ENCODE measurements around the gene PANK4. TPM values are rescaled to one million over a fixed set of nuclear protein-coding genes. Genes with fewer than 3 reads are reported as not detected.

PANK4 gene
- total and polyA plus RNA-seq, 9 of the 15 experiments (the other 6 are each of a cell fraction or from before 2014, with no cell fraction given): 0.93 to 55.6 (median 31.5) TPM

DNA sequence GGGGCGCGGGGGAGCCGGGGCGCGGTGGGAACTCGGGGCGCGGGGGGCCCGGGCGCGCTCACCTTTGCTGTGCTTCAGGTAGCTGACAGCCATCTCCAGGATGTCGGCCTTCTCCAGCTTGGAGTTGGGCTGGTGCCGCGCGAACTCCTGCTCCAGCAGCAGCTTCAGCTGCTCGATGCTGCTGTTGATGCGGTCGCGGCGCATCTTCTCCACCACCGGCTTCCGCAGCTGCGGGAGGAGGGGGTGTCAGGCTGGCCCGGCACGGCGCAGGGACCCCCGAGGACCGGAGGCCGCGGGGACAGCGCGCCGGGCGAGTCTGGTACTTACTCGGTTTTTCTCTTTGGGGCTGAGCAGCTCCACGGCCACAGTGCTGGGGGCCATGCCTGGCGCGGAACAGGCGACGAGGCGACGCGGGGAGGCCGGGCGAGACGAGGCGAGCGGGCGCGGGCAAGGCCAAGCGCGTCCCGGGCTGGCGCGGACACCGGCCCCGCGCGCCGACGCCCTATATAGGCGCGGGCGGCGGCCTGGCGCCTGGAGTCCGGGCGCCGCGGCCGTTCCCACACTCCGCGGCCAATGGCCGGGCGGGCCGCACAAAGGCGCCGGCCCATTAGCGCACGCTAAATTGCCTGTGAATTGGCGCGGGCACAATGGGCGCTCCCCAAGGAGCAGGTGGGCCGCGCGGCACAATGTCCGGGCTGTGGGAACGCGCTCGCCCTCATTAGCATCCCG, 3.6 kb upstream of the PANK4 start, which contains the start of gene HES5 (continued):
- TF ChIP-seq, protein P1, sequence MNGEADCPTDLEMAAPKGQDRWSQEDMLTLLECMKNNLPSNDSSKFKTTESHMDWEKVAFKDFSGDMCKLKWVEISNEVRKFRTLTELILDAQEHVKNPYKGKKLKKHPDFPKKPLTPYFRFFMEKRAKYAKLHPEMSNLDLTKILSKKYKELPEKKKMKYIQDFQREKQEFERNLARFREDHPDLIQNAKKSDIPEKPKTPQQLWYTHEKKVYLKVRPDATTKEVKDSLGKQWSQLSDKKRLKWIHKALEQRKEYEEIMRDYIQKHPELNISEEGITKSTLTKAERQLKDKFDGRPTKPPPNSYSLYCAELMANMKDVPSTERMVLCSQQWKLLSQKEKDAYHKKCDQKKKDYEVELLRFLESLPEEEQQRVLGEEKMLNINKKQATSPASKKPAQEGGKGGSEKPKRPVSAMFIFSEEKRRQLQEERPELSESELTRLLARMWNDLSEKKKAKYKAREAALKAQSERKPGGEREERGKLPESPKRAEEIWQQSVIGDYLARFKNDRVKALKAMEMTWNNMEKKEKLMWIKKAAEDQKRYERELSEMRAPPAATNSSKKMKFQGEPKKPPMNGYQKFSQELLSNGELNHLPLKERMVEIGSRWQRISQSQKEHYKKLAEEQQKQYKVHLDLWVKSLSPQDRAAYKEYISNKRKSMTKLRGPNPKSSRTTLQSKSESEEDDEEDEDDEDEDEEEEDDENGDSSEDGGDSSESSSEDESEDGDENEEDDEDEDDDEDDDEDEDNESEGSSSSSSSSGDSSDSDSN (IDR thresholded peaks at IDR 0.05; ENCODE audit: borderline replicate concordance in 1 of 2, low read depth in 2 of 2, low read length in 2 of 2): peak; percentile 53; a peak in 2 of 4 replicates
- no peak for TF ChIP-seq ZNF175 (CRISPR knock-in tag; IDR thresholded peaks at IDR 0.05; ENCODE audit: low read depth)
- TF ChIP-seq, protein P2, sequence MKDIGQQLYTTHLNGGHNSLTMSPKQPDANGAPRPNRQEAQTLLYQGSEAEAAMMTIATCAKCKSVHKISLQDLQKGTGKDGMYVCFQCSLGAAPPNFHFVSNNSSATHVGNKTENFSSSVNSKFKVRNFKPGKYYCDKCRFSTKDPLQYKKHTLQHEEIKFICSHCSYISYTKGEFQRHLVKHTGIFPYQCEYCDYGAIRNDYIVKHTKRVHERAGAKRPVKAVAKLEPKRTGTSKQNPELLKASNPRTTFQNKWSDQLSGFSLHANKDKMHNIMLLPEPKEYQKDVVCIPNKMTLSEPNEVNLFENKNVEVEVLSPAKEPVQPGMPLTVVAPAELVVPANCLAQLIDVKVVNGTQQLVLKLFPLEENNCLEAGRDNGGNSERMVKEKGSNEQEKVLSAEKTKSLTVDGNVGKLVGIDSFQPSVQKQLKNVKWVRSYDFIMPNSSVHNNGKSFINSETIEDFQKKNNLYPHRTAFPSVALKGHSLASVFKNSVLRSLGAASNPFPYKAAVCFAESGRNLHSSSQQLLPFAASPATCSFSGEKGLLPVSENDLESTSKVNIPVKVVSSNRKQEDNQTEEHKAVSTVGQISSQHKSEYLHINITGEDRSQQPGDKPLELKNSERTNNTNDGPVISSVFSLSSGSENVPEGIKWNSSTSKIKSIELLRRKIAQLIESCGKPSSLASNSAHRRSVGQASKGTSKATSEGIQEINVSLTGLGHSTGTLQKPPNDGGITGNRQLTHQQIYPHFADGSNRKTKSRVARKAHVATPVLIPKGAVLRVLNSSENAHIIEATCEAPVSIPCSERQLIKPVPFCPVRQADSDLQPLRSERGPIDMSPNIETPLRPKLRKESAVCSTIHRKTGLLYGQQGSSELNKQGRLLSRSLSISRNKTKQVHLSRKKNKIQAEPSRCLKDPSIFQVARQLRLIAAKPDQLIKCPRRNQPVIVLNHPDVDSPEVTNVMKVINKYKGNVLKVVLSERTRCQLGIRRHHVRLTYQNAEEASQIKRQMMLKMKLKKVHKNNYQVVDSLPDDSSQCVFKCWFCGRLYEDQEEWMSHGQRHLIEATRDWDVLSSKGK (CRISPR knock-in tag; IDR thresholded peaks at IDR 0.05): no peak
- TF ChIP-seq, protein P3, sequence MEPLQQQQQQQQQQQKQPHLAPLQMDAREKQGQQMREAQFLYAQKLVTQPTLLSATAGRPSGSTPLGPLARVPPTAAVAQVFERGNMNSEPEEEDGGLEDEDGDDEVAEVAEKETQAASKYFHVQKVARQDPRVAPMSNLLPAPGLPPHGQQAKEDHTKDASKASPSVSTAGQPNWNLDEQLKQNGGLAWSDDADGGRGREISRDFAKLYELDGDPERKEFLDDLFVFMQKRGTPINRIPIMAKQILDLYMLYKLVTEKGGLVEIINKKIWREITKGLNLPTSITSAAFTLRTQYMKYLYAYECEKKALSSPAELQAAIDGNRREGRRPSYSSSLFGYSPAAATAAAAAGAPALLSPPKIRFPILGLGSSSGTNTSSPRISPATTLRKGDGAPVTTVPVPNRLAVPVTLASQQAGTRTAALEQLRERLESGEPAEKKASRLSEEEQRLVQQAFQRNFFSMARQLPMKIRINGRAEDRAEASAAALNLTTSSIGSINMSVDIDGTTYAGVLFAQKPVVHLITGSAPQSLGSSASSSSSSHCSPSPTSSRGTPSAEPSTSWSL (CRISPR knock-in tag; IDR thresholded peaks at IDR 0.05; ENCODE audit: borderline replicate concordance): no peak
